Neural crest cell (in vitro differentiated cells): ENCODE results near the gene SLC66A1. TPM values are rescaled to one million over a fixed set of nuclear protein-coding genes. Genes with fewer than 3 reads are reported as not detected.

Experiments
- DNase-seq: peaks from one replicate; pipeline ENCODE4 v3.0.0; 2021; ENCODE audit warnings: low read depth, mixed read lengths, low spot score
- H3K27ac Mint-ChIP-seq: one replicate; pipeline ENCODE4 v1.8.0; 2021; ENCODE audit warnings: mild to moderate bottlenecking, mixed read lengths; ENCODE audit not compliant: unreplicated experiment
- H3K27me3 Mint-ChIP-seq: 2 replicates; pipeline ENCODE4 v1.8.0; 2021; ENCODE audit warnings: low read depth, mild to moderate bottlenecking, mixed read lengths
- H3K36me3 Mint-ChIP-seq: 2 replicates; pipeline ENCODE4 v1.8.0; 2021; ENCODE audit warnings: low read depth, mild to moderate bottlenecking, mixed read lengths
- H3K4me1 Mint-ChIP-seq: 2 replicates; pipeline ENCODE4 v1.8.0; 2021; ENCODE audit warnings: mixed read lengths
- H3K4me3 Mint-ChIP-seq: one replicate; pipeline ENCODE4 v1.8.0; 2021; ENCODE audit warnings: mild to moderate bottlenecking, mixed read lengths
- H3K9me3 Mint-ChIP-seq: 2 replicates; pipeline ENCODE4 v1.8.0; 2021; ENCODE audit warnings: mixed read lengths
- CTCF ChIP-seq: fragments of 200-600 bp; sonication (generic); conservative IDR thresholded peaks from 2 replicates; pipeline ENCODE4 v1.5.0; 2021; ENCODE audit warnings: antibody characterized with exemption, mild to moderate bottlenecking
- total RNA-seq: library from RNA; stranded (reverse); gene quantifications from 2 replicates; pipeline ENCODE4 v1.2.1, GENCODE V29; 2021

SLC66A1 gene
- total RNA-seq, 1 donor from 2014 or later, result 27.4 TPM

- DNase-seq, result no peak
- peaks cover 19% of the 10 kb centered on the region for H3K4me1 Mint-ChIP-seq
- H3K27ac Mint-ChIP-seq, result no peak overlapping the region
- no peaks in the 10 kb centered on the region for H3K27me3 Mint-ChIP-seq
- peaks cover 17% of the 10 kb centered on the region for H3K36me3 Mint-ChIP-seq
- no peaks in the 10 kb centered on the region for H3K9me3 Mint-ChIP-seq
- no peak overlapping the region for H3K4me3 Mint-ChIP-seq
- no peak for TF ChIP-seq CTCF
These were observed 6.2 kb upstream of the SLC66A1 start for GRCh38 chr1:19305880-19306279.

DNA sequence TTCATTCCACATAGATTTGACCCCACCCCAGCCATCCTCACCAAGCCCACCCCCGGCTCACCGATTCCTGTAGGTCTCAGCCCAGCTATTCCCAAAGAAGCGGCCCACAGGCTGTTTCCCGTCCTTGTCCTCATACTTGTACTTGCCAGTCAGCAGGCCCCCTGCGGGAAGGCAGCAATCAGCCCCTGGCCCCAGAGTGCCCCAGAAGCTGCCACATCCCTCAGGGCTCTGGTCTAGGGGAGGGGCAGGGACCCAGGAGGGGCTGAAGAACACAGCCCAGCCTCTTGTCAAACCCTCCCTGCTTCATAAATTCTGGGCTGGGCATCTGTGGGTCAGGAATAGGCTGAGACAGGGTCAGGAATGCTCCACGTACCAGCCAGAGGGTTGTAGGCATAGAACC is 5.2 kb upstream of the SLC66A1 start:
- Mint-ChIP-seq H3K4me1 (peaks cover 24% of the 10 kb centered on the region), H3K4me3 (no peak overlapping the region), H3K27me3 (no peaks in the 10 kb centered on the region), H3K9me3 (no peaks in the 10 kb centered on the region), H3K27ac (no peak overlapping the region), H3K36me3 (peaks cover 19% of the 10 kb centered on the region)
- DNase-seq, result no peak
- no peak for TF ChIP-seq CTCF

- peaks cover 27% of the 10 kb centered on the region for H3K4me1 Mint-ChIP-seq
- H3K9me3 Mint-ChIP-seq, result no peaks in the 10 kb centered on the region
- no peak for TF ChIP-seq CTCF
- H3K4me3 Mint-ChIP-seq, result peak overlapping the region; percentile 78
- DNase-seq, result no peak
- no peaks in the 10 kb centered on the region for H3K27me3 Mint-ChIP-seq
- H3K36me3 Mint-ChIP-seq, result peaks cover 16% of the 10 kb centered on the region
- H3K27ac Mint-ChIP-seq, result no peak overlapping the region
These were observed 4.2 kb upstream of the SLC66A1 start for GRCh38 chr1:19307794-19308508.

- Mint-ChIP-seq H3K27ac (no peak overlapping the region), H3K27me3 (no peaks in the 10 kb centered on the region), H3K36me3 (peaks cover 12% of the 10 kb centered on the region), H3K4me1 (peaks cover 32% of the 10 kb centered on the region), H3K4me3 (peak overlapping the region; percentile 78), H3K9me3 (no peaks in the 10 kb centered on the region)
- no peak for TF ChIP-seq CTCF
- DNase-seq, result no peak
These were observed 3.6 kb upstream of the SLC66A1 start for GRCh38 chr1:19308509-19308907.

GRCh38 chr1:19309123-19309813 is 2.9 kb upstream of the SLC66A1 start:
- no peak overlapping the region for H3K27ac Mint-ChIP-seq
- H3K4me3 Mint-ChIP-seq, result peak overlapping the region; percentile 78
- no peaks in the 10 kb centered on the region for H3K9me3 Mint-ChIP-seq
- peaks cover 9% of the 10 kb centered on the region for H3K36me3 Mint-ChIP-seq
- peaks cover 35% of the 10 kb centered on the region for H3K4me1 Mint-ChIP-seq
- TF ChIP-seq CTCF, result no peak
- no peaks in the 10 kb centered on the region for H3K27me3 Mint-ChIP-seq
- no peak for DNase-seq
